ENCODE results near the gene STARD5.
"Not testable (repeated sequence)": the region's sequence is repeated elsewhere in the genome, so short reads cannot be mapped to it uniquely, and the experiment has no call there.

- not testable (repeated sequence) for TF ChIP-seq CTCF, POLR2A (IDR thresholded peaks at IDR 0.05)
These were observed 7.2 kb upstream of the STARD5 start for GRCh38 chr15:81331141-81331540.
